ENCODE measurements around the gene CASK.

GRCh38 chrX:41522081-41522480 is 401.3 kb downstream of the CASK start:
- no peak for TF ChIP-seq CTCF (IDR thresholded peaks at IDR 0.05)
- no peak for TF ChIP-seq POLR2AphosphoS5 (IDR thresholded peaks at IDR 0.05)
- no peak for TF ChIP-seq POLR2A (IDR thresholded peaks at IDR 0.05)
- no peak for TF ChIP-seq EP300 (IDR thresholded peaks at IDR 0.05)

All from sigmoid colon (tissue), 4 donors.